Superior temporal gyrus (tissue), 1 donor: ENCODE data around the gene ZNF571.

Experiments
- DNase-seq: peaks from one replicate; pipeline ENCODE4 v3.0.0-alpha.2; 2016; ENCODE audit errors: extremely low spot score

The ZNF571 gene

GRCh38 chr19:37594304-37594981, at the start of gene ZNF571, which contains the start of gene ZNF540:
ZNF571 (minus strand) TSS chr19:37594792; CDS start chr19:37586676, 8,116 bp downstream.
ZNF540 (plus strand) TSS chr19:37594876; CDS start chr19:37598448, 3,572 bp downstream.
- DNase-seq: peak; percentile 98

DNA sequence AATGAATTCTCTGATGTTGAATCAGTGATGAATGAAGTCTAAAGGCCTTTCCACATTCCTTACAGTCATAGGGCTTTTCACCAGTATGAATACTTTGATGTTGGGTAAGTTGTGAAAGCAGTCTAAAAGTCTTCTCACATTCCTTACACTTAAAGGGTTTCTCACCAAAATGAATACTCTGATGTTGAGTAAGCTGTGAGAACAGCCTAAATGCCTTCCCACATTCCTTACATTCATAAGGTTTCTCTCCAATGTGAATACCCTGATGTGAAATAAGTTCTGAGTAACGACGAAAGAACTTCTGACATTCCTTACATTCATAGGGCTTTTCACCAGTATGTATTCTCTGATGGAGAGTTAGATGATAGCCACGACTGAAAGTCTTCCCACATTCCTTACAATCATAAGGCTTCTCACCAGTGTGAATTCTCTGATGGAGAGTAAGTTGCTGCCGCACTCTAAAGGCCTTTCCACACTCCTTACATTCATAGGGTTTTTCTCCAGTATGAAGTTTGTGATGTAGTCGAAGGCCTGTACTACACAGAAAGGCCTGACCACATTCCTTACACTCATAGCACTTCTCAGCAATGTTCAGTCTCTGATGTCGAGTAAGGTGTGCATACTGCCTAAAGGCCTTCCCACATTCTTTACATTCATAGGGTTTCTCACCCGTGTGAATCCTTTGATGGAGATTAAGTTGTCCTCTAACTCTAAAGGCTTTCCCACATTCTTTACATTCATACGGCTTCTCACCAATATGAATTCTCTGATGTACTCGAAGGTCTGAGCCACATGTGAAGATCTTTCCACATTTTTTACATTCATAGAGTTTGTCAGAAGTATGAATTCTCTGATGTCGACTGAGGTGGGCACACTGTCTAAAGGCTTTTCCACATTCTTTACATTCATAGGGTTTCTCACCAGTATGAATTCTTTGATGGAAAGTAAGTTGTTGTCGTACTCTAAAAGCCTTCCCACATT, 40.8 kb upstream of the ZNF571 start:
- no peak for DNase-seq

DNA sequence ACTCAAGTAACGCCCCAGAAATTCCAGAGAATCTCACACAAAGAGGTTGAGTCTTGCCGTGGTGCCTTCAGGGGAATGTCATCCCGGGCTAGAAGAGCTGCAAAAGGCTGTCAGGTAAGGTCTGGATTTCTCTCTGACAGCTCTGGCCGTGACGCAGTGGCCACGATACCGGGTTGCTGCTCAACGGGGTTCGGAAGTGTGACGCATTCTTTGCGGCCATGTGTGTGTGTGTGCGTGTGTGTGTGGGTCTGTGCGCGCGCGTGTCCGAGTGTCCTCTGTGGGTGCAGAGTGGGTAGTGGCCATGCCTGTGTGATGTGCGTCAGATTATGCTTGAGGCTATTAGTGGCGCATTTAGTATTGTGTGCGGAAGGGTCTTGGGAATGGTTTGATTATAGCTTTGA, 390 bp upstream of the ZNF571 start:
- no peak for DNase-seq

- no peak for DNase-seq
Measured at GRCh38 chr19:37593996-37594303, 642 bp downstream of the ZNF571 start.

GRCh38 chr19:37583340-37583739, 11.3 kb downstream of the ZNF571 start:
- DNase-seq: no peak

DNA sequence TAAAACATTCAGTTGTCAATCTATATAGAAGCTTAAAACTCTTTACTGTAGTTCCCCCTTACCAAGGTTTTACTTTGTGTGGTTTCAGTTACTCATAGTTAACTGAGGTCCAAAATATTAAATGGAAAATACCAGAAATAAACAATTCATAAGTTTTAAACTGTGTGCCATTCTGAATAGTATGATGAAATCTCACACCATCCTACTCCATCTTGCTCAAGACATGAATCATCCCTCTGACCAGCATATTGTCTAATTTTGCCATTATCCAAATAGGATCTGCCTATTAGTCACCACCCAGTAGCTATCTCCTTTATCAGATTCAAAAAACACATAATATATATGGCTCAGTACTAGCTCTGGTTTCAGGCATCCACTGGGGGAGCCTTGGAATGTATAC, 22.4 kb downstream of the ZNF571 start:
- no peak for DNase-seq

DNA sequence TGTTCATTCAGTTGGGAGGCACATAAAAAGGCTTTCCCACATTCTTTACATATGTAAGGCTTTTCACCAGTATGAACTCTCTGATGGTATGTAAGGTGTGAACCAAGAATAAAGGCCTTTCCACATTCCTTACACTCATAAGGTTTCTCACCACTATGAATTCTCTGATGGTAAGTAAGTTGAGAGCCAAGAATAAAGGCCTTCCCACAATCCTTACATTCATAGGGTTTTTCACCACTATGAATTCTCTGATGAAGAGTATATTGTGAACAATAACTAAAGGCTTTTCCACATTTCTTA, 29.3 kb downstream of the ZNF571 start:
- no peak for DNase-seq

GRCh38 chr19:37564624-37565369, 29.8 kb downstream of the ZNF571 start:
- DNase-seq: no peak

- no peak for DNase-seq
Measured at GRCh38 chr19:37563518-37563917, 31.1 kb downstream of the ZNF571 start.

DNA sequence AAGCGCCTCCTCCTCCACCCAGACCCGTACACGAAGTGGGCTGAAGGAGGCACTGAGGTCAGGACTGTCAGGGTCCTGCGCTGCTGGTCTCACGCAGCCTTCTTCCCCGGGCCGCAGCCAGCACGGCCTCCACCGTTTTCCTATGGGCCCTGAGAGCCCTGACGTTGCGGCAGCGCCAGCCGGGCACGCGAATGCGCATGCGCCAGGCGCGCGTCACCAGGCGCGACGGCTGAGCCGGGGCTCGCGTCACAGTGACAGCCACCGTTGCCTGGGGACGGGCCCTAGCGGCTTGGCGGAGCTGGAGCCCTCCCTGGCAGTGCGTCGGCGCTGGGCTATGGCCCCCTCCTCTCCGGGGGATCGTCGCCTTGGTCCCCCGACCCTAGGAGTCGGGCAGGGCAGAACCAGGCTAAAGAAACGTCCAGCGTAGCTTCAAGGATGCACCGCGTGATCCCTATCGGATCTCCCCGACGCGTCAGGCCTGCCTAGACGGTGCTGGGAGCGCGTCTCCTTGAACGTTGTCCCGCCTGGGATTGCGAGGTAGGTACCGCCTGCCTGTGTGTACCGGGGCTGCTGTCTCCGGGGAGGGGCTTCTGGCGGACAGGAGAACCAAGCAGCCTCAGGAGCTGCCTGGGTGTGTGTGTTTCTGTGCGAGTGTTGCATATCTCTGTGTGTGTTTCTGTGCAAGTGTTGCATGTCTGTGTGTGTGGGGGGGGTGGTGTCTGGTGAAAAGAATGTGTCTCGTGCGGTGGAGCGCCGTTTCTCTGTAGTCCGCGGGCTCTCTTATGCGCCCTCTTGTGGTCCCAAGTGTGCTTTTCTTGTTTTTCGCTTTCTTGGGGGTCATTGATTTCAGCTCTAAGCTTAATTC, 43.2 kb downstream of the ZNF571 start:
- no peak for DNase-seq

GRCh38 chr19:37537391-37537947, 57.1 kb downstream of the ZNF571 start:
- DNase-seq: no peak

- no peak for DNase-seq
Measured at GRCh38 chr19:37519890-37520289, 74.7 kb downstream of the ZNF571 start.
